HG02798 (cell line): ENCODE data around the gene JAG2.

Source experiments
- ATAC-seq: cut with Tn5 transposase; IDR thresholded peaks from one replicate; pipeline ENCODE4 v1.9.1; 2021; ENCODE audit warnings: mild to moderate bottlenecking; ENCODE audit not compliant: unreplicated experiment, poor library complexity

JAG2 gene

GRCh38 chr14:105153331-105153731 lies 15.2 kb downstream of the JAG2 start:
- ATAC-seq: no peak

GRCh38 chr14:105152794-105153241 lies 15.8 kb downstream of the JAG2 start:
- ATAC-seq: no peak

DNA sequence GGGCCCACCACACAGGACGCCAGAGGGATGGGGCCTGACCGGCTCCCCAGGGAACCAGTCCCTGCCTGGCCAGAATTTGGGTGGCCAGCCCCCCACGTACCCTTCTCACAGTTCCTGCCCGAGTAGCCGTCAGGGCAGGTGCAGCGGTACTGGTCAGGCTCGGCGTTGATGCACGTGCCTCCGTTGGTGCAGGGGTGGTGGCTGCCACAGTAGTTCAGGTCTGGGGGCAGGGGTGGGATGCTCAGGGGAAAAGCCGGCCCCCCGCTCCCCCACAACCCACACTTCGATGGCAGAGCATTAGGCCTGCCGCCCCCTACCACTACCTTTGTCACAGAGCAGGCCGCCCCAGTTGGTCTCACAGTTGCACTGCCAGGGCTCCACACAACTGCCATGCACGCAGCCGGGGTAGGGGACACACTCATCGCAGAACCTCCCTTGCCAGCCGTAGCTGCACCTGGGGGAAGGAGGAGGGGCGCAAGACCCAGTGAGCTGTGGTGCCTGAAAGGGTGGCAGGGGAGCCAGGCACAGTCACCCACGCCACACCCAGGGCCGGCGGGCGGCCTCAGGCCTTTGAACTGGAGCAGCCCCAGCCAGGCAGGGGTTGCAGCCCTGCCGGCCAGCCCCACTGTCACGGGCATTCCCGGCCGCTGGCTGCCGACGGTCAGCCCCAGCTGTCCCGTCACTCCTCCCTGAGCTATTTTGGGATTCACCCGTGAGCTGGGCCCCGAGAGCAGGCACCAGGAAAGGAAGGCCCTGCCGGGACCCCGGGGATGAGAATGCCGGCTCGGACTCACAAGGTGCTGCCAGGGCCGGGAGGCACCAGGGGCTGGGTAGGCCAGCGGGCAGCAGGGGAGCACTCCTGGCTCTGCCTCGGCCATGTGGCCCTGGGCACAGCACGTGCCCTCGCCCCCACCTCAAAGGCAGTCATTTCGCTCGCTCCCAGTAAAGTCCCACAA lies 16.5 kb downstream of the JAG2 start:
- ATAC-seq: no peak

- ATAC-seq: no peak
Observed at GRCh38 chr14:105151084-105151837, 17.3 kb downstream of the JAG2 start.

- ATAC-seq: no peak
Observed at GRCh38 chr14:105150368-105151083, 18.1 kb downstream of the JAG2 start.

- no peak for ATAC-seq
Observed at GRCh38 chr14:105150026-105150367, 18.6 kb downstream of the JAG2 start.

DNA sequence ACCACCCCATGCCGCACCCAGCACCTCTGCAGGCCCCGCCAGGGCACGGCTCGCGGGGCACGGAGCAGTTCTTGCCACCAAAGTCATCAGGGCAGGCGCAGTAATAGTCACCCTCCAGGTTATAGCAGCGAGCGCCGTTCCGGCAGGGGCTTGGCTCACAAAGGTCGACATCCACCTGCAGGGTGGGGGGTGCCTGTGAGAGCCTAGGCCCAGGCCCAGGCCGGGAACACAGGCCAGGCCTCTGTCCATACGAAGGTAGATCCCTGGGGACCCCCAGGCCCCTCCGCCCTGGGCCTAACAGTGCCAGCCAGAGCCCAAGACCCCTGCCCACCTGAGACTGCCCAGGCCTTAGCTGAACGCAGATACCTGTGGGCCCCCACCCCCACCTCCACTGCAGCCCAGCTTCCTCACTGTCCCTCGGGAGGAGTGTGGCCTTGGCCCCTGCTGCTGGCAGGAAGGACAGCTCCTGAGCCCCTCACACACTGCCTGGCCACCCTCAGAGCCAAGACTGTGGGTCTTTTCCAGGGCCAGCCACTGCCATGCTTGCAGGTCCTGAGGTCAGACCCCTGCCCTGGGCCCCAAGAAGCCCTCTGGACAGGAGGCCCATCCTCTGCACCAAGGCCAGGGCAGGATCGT lies 19.3 kb downstream of the JAG2 start:
- ATAC-seq: no peak

DNA sequence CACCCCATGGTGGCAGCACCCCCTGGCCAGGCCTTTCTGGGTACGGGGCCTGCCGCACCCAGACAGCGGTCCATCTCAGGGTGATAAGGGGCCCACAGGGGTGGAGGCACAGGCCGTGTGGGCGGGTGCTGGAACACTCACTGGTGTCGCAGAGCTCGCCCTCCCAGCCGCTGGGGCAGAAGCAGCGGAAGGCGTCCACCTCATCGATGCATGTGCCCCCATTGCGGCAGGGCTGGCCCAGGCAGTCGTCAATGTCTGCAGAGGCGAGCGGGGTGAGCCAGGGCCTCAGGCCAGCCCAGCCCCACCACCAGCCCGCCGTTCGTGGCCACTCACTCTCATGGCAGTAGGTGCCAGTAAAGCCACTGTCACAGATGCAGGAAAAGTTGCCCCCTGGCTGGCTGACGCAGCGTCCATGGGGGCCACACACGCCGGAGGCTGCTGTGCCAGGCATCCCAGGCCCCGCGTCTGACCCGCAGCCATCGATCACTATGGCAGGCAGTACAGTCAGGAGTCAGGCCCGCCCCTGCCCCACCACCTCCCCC lies 19.9 kb downstream of the JAG2 start:
- no peak for ATAC-seq

GRCh38 chr14:105147671-105148603 lies 20.6 kb downstream of the JAG2 start:
- no peak for ATAC-seq

DNA sequence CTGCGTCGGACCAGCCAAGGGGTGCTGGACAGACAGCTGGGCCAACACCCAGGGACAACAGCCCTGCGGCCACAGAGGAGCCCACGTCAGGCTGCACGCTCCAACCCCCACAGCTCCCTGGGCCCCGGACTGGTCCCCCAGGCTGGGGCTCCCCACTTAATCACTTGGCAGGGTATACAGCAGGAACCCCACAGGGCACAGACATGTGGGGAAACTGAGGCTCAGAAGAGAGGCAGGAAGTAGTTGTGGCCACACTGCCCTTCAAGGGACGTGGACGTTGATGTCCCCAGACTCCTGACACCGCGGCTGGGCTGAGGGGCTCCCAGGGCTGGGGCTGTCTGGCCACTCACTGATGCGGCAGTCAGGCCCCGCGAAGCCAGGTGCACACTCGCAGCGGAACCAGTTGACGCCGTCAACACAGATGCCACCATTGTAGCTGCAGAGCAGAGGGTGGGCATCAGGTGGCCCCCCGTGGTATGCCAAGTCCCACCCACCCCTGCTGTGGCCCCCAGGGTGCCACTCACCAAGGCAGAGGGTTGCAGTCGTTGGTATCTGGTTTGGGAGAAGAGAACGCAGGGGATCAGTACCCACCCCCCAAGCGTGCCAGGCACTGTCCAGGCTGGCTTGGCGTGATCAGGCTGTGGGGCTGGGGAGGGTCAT lies 21.5 kb downstream of the JAG2 start:
- ATAC-seq: no peak

- no peak for ATAC-seq
Observed at GRCh38 chr14:105146181-105146975, 22.2 kb downstream of the JAG2 start.

DNA sequence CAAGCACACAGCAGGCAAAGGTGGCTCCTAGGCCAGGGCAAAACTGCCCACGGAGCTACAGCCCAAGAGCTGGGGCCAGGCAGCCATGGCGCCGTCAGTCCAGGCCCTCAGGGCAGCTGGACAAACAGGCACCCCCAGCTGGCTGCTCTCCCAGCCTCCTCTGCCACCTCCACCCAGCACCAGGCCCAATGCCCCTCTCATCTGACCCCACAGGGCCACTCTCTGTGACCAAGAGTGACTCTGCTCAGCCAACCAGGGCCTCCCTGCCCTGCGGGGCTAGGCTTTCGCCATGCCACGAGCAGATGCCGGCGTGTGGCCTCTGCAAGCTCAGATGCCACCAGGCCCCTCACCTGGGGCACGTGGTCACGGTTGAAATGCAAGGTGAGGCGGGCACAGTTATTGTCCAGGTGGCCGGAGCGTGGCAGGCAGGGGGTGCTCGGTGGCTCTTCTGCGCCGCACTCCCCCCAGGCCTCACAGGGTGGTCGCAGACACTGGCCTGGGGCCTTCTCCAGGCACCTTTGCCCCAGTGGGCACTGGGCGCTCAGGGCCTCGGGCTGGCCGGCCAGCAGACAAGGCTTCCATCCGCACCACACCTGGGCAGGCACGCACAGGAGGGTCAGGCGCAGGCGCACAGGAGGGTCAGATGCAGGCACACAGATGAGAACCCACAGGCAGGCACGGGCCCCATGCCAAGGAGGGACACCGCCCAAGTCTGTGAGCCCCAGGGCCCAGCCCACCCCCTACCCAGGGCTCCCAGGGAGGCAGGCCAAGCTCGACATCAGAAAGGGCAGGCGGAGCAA lies 23.0 kb downstream of the JAG2 start:
- ATAC-seq: no peak

- no peak for ATAC-seq
Observed at GRCh38 chr14:105144666-105145380, 23.8 kb downstream of the JAG2 start.

DNA sequence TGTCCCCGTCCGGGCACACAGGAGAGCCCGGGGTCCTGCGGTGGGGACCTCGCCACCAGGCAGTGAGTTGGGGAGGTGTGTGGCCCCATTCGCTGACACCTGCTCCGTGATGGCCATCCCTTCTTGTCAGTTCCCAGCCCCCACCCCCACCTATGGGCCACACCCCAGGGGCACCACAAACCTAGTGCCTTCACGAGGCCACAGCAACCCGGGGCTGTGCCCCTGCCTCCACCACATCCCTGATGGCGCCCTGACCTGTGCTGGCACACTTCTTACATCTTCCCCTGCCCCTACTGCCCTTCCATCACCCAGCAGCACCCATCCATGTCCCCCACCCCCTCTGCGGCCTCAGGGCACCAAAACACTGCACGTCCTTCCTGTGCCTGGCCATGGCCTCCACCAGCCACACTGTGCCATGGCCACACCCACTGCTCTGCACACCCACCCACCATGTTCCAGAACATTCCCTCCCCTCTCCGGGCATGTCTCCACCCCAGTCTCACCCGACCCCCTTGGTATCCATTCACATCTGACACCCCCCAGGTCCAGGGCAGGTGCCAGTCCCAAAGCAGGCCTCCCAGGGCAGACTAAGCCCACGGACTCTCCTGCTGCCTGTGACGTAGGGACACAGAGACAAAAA lies 24.4 kb downstream of the JAG2 start:
- ATAC-seq: no peak

DNA sequence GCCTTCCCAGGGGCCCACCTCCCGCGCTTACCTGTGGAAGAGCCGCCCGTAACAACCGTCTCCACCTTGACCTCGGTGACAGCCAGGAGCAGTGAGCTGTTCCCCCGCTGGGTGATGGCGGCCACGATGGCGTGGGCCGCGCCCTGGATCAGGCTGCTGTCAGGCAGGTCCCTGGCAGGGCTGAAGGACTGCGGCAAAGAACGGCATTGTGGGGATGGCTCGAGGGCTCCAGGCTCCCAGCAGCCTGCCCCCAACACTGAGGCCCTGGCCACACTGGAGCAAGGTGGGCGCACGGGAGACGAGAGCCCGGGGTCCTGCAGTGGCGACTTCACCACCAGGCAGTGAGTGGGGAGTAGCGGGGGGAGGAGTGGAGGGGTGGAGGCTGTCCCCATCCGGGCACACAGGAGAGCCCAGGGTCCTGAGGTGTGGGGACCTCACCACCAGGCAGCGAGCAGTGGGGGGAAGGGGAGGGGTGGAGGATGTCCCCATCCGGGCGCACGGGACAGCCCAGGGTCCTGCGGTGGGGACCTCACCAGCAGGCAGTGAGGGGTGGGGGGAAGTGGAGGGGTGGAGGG lies 25.0 kb downstream of the JAG2 start:
- no peak for ATAC-seq
